Heart right ventricle (tissue), 16 donors: ENCODE measurements around the gene MVP. TPM values are rescaled to one million over a fixed set of nuclear protein-coding genes. Genes with fewer than 3 reads are reported as not detected.

Experiments
- ATAC-seq, 8 donors: fragments of 200-7000 bp; cut with Tn5 transposase; one replicate each; pipeline ENCODE4 v1.9.1; 2020; ENCODE audit warnings: mild to moderate bottlenecking in 8 of 8, moderate library complexity in 8 of 8, moderate number of reproducible peaks in 1 of 8
- DNase-seq, 2 donors: peaks; one replicate each; pipeline ENCODE4 v3.0.0-alpha.2; 2020
- H3K27ac ChIP-seq, 10 donors: fragments of 200-600 bp; sonication (generic) in 2 of 10; one replicate each; pipeline versions ENCODE4 v1.5.0 to v1.8.0; 2020 to 2022; ENCODE audit warnings: mild to moderate bottlenecking in 3 of 10
- H3K27me3 ChIP-seq, 7 donors: fragments of 200-600 bp; one replicate each; pipeline ENCODE4 v1.8.0; 2021 to 2022; ENCODE audit warnings: mild to moderate bottlenecking in 2 of 7
- H3K36me3 ChIP-seq, 9 donors: fragments of 200-600 bp; sonication (generic) in 1 of 9; one replicate each; pipeline versions ENCODE4 v1.5.0 to v1.8.0; 2020 to 2022; ENCODE audit warnings: mild to moderate bottlenecking in 2 of 9
- H3K4me1 ChIP-seq, 9 donors: fragments of 200-600 bp; sonication (generic) in 1 of 9; one replicate each; pipeline versions ENCODE4 v1.5.0 to v1.8.0; 2020 to 2022; ENCODE audit warnings: mild to moderate bottlenecking in 4 of 9
- H3K4me3 ChIP-seq, 10 donors: fragments of 200-600 bp; sonication (generic) in 2 of 10; one replicate each; pipeline versions ENCODE4 v1.5.0 to v1.8.0; 2020 to 2022; ENCODE audit warnings: mild to moderate bottlenecking in 7 of 10, moderate library complexity in 2 of 10
- H3K9me3 ChIP-seq, 11 donors: fragments of 200-600 bp in 10 of 11; sonication (generic) in 2 of 11; one replicate each; pipeline versions ENCODE4 v1.5.0 to v1.8.0; 2013 to 2022; ENCODE audit warnings: mild to moderate bottlenecking in 2 of 11, control low read depth in 1 of 11, moderate library complexity in 1 of 11
- WGBS, 2 donors: extraction: QIAGEN DNeasy Blood & Tissue Kit; methylation state at CpG; one replicate each; pipeline ENCODE4 v1.1.7; 2013; ENCODE audit warnings: inconsistent platforms in 1 of 2; 5-methylcytosine and 5-hydroxymethylcytosine counted together
- intact Hi-C, 10 donors: fragments of 100-400 bp; cut with DNase I; formaldehyde crosslinking; loops; one replicate each; pipeline versions ENCODE4 v1.11.1 to v1.14.2; 2022
- polyA plus RNA-seq, 2 donors: library from polyadenylated mRNA; stranded (reverse); fragments of 200-250 nt; gene quantifications; one replicate each; pipeline ENCODE4 v1.2.3, GENCODE V29; 2013
- total RNA-seq, 10 donors: library from RNA; stranded (reverse); fragmentation: NEBNext Ultra II Directional in 3 of 10; extraction: Animal tissue kit (Norgen Biotek cat#: 25700) in 3 of 10; gene quantifications; one replicate each; pipeline versions ENCODE4 v1.2.1 to v1.2.4, GENCODE V29; 2021 to 2023
- TF ChIP-seq, protein P1 (sequence below), 9 donors: fragments of 200-600 bp; sonication (generic) in 2 of 9; IDR thresholded peaks; one replicate each; pipeline versions ENCODE4 v1.5.0 to v1.8.0; 2021 to 2022; ENCODE audit warnings: antibody characterized with exemption in 9 of 9, mild to moderate bottlenecking in 5 of 9, moderate library complexity in 1 of 9
- donor health status: Arrhythmogenic right ventricular cardiomyopathy.
- donor health status: ischemic (EF 13 %, LVEDD 7.1; RV severe dilation, severe dysfunction).
- donor health status: healthy with polysubstance abuse.
- donor health status: DM: no; HTN: yes; CAD: no.
- donor health status: DM: no; HTN: no; CAD: no.
- donor health status: ischemic (EF 25% LVEDD 6.9; RV normal size, moderate dysfunction).
- donor health status: ischemic (EF 25% LVEDD 5.7; RV mildly dilated, moderate dysfunction).
- donor health status: healthy.
- donor health status: DM: yes; HTN: yes; CAD: no.
- donor health status: Ischemic cardiomyopathy.
- donor health status: ischemic (EF 35%, LVEDD 5.7; RV mildly dilated, moderate dysfunction).
- donor health status: nonischemic (EF 11% LVEDD 7.7; RV severe dilation, severe dysfunction).
- donor health status: DM: yes; HTN: yes; CAD: no.
- donor health status: PGD.
- donor health status: ischemic (EF 29% LVEDD 5.4; RV normal size, mild dysfunction).
- donor health status: nonischemic (EF 23%, LVEDD 6.1; RV moderate dilation, normal function).

MVP gene
- total and polyA plus RNA-seq, 12 donors: 24.5 to 122 (median 42.7) TPM

DNA sequence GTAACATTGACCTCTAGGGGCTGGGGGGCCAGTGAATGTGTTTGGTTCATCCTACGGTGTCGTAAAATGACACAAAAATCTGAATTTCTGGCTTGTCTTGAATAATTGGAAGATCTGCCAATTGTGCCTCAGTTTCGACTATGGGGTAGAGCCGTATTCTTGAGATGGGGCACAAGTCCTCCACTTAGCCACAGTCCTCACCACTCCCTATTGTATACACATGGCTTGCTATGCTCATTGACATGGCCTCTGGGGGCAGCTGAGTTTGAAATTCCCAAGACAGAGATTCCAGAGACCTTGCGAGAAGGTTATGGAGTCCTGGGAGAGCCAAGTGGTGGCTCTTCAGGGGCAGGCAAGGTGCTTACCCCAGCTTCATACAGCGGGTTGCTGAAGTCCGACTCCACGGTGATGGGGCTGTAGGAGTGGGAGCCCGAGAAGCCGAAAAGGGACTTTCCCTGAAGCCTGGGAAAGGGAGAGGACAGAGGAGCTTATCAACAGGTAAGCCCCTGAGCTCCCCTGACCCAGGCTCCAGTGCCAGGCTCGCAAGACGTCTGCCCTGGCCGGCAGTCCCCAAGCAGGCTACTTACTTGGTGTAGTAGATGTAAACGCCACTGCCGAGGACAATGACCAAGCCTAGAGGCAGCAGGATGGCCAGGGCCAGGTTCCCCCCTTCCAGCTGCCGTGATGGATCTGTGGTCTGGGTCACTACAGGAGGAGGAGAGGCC, 51.7 kb downstream of the MVP start:
- TF ChIP-seq, protein P1, sequence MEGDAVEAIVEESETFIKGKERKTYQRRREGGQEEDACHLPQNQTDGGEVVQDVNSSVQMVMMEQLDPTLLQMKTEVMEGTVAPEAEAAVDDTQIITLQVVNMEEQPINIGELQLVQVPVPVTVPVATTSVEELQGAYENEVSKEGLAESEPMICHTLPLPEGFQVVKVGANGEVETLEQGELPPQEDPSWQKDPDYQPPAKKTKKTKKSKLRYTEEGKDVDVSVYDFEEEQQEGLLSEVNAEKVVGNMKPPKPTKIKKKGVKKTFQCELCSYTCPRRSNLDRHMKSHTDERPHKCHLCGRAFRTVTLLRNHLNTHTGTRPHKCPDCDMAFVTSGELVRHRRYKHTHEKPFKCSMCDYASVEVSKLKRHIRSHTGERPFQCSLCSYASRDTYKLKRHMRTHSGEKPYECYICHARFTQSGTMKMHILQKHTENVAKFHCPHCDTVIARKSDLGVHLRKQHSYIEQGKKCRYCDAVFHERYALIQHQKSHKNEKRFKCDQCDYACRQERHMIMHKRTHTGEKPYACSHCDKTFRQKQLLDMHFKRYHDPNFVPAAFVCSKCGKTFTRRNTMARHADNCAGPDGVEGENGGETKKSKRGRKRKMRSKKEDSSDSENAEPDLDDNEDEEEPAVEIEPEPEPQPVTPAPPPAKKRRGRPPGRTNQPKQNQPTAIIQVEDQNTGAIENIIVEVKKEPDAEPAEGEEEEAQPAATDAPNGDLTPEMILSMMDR (IDR thresholded peaks at IDR 0.05): no peak
- ATAC-seq (no peak), DNase-seq (no peak)
- Histone ChIP-seq H3K36me3 (no peaks in the 10 kb centered on the region), H3K4me1 (peaks cover 0 to 10% (median 0%) of the 10 kb centered on the region in 9 donors), H3K27me3 (peaks cover 0 to 24% (median 16%) of the 10 kb centered on the region in 7 donors), H3K27ac (no peak overlapping the region), H3K4me3 (no peak overlapping the region), H3K9me3 (no peaks in the 10 kb centered on the region)
- intact Hi-C loops: no loop called here
- WGBS, 2 donors: 91 to 94% methylated on average over 16 of the region's 16 CpGs

DNA sequence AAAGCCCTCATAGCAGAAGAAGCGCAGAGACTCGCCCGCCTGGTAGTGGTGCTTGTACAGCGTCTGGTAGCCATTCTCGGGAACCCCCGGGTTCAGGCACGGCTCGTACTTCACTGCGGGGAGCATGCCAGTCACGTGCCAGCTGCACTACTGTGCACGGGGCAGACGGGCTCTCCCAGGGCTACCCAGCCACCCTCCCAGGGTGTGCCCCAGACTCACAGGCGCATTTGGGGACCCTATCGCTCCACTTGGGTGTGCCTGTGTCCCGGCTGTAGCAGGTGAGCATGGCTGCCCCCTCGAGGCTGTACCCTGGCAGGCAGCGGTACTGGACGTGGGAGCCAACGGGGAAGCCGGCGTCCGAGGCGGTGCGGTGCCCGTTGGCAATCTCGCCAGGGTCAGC, 53.1 kb downstream of the MVP start:
- Histone ChIP-seq H3K27ac (no peak overlapping the region), H3K27me3 (peaks cover 0 to 37% (median 30%) of the 10 kb centered on the region in 7 donors), H3K4me1 (peaks cover 0 to 12% (median 0%) of the 10 kb centered on the region in 9 donors), H3K36me3 (no peaks in the 10 kb centered on the region), H3K4me3 (no peak overlapping the region), H3K9me3 (no peaks in the 10 kb centered on the region)
- DNase-seq (no peak), ATAC-seq (peak in 1 of 8 donors; percentile 50)
- WGBS, 2 donors: 91 to 92% methylated on average over 26 of the region's 26 CpGs
- intact Hi-C loops: no loop called here
- TF ChIP-seq, protein P1 (IDR thresholded peaks at IDR 0.05): no peak

DNA sequence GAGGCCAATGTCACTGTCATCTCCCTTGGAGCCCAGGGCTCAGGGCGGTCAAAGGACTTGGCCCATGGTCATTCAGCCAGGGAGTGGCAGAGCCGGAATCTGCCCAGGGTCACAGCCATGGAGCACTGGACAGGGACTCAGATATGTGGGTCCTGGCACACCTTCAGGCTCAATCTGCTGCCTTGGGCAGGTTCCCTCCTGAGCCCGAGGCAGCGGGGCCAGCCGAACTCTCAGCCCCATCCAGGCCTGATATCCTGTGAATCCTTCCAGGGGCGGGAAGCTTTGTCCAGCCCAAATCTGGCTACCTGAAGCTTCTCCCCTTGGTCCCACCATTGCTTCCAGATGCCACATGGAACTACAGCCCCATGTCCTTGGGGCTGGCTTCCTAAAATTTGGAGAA, 54.9 kb downstream of the MVP start:
- H3K27me3 ChIP-seq: peaks cover 3 to 52% (median 47%) of the 10 kb centered on the region in 7 donors
- DNase-seq (no peak), ATAC-seq (no peak)
- no peak overlapping the region for H3K27ac ChIP-seq
- TF ChIP-seq, protein P1 (IDR thresholded peaks at IDR 0.05): no peak
- WGBS, 2 donors: 91 to 92% methylated on average over 6 of the region's 6 CpGs
- H3K36me3 ChIP-seq: no peaks in the 10 kb centered on the region
- H3K4me1 ChIP-seq: peaks cover 0 to 12% (median 0%) of the 10 kb centered on the region in 9 donors
- H3K4me3 ChIP-seq: no peak overlapping the region
- no peaks in the 10 kb centered on the region for H3K9me3 ChIP-seq
- intact Hi-C loops: no loop called here

DNA sequence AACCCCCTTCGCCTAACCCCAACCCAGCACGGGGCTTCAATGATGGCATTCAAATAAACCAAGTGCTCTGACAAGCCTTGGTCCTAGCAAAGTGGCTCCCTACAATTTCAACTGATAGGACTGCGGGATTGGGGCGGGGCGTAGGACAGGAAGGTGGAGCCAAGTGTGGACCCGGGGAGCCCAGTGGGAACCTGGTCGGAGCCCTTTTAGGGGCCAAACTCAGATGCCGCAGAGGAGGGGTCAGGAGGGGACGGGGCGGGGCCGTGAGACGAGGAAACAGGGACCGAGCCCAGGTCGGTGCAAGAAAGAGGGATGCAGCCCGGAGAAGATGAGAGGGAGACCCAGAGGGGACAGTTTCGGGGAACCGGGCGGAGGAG, 55.9 kb downstream of the MVP start:
- intact Hi-C loops: no loop called here
- WGBS, 2 donors: 16 to 20% methylated on average over 18 of the region's 18 CpGs
- DNase-seq (no peak), ATAC-seq (no peak)
- Histone ChIP-seq H3K4me3 (peak overlapping the region in 7 of 10 donors; percentile 8 to 42 (median 22)), H3K27ac (no peak overlapping the region), H3K36me3 (no peaks in the 10 kb centered on the region), H3K4me1 (peaks cover 0 to 12% (median 0%) of the 10 kb centered on the region in 9 donors), H3K9me3 (no peaks in the 10 kb centered on the region), H3K27me3 (peaks cover 3 to 52% (median 50%) of the 10 kb centered on the region in 7 donors)
- TF ChIP-seq, protein P1 (IDR thresholded peaks at IDR 0.05): no peak
